ENCODE measurements around the gene ZC2HC1B.
"Not testable (repeated sequence)": the region's sequence is repeated elsewhere in the genome, so short reads cannot be mapped to it uniquely, and the experiment has no call there.

The ZC2HC1B gene

DNA sequence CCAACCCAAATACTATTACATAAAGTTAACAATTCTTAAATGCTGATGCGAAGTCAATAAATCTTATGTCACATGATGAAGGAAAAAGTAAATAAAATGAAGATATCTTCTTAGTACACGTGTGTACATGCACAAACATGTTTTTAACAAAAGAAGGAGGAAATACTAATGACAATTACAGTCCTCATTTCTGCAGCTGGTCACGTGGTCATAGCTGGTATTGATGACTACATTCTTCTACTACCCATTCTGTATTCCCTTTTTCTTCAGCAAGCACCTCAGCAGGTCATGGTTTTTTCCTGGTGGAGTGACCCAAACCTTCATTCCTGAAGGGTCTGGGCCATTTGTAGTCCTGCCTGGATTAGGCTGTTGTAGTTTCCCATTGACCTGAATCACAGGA is 4.5 kb downstream of the ZC2HC1B start:
- not testable (repeated sequence) for DNase-seq (ENCODE audit: low read depth in 3 of 3)

DNA sequence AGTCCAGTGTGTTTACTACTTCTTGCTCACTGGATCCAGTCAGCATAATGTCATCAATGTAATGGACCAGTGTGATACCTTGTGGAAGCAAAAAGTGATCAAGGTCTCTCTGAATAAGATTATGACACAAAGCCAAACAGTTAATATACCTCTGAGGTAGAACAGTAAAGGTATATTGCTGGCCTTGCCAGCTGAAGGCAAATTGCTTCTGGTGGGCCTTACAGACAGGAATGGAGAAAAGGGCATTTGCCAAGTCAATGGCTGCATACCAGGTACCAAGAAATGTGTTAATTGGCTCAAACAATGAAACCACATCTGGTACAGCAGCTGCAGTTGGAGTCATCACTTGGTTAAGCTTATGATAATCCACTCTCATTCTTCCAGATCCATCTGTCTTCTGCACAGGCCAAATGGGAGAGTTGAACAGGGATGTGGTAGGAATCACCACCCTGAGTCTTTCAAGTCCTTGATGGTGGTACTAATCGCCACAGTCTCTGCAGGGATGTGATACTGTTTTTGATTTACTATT is 7.0 kb downstream of the ZC2HC1B start:
- not testable (repeated sequence) for DNase-seq (ENCODE audit: low read depth in 3 of 3)

DNA sequence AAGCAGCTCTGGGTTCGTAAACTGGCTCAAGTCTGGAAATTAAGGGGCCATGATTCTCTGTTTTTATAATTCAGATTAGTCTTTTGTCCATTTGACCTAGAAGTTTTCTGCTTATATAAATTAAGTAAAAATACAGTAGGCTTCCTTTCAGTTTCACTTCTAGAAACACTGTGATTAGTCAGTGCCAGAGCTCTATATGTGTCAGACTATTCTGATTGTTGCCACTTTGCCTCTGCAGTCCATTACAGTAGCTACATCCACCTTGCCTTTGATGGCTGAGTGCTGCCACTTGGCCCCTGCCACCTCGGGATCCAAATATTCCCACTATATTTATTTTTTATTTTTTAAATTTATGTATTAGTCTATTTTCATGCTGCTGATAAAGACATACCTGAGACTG is 7.9 kb downstream of the ZC2HC1B start:
- DNase-seq (ENCODE audit: low read depth in 3 of 3) = no peak

DNA sequence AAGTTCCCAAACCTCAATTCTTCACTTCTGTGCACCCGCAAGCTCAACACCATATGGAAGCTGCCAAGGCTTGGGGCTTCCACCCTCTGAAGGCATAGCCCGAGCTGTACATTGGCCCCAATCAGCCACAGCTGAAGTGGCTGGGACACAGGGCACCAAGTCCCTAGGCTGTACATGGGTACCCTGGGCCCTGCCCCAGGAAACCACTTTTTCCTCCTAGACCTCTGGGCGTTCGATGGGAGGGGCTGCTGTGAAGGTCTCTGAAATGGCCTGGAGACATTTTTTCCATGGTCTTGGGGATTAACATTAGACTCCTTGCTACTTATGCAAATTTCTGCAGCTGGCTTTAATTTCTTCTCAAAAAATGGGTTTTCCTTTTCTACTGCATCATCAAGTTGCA is 9.3 kb downstream of the ZC2HC1B start:
- DNase-seq (ENCODE audit: low read depth in 3 of 3) = not testable (repeated sequence)

DNA sequence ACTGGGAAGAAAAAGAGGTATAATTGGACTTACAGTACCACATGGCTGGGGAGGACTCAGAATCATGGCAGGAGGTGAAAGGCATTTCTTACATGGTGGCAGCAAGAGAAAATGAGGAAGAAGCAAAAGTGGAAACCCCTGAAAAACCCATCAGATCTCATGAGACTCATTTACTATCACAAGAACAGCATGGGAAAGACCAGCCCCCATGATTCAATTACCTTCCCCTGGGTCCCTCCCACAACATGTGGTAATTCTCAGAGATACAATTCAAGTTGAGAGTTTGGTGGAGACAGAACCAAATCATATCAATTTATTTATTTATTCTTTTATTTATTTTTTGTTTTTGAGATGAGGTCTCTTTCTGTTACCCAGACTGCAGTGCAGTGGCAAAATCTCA is 10.2 kb downstream of the ZC2HC1B start:
- not testable (repeated sequence) for DNase-seq (ENCODE audit: low read depth in 3 of 3)

DNA sequence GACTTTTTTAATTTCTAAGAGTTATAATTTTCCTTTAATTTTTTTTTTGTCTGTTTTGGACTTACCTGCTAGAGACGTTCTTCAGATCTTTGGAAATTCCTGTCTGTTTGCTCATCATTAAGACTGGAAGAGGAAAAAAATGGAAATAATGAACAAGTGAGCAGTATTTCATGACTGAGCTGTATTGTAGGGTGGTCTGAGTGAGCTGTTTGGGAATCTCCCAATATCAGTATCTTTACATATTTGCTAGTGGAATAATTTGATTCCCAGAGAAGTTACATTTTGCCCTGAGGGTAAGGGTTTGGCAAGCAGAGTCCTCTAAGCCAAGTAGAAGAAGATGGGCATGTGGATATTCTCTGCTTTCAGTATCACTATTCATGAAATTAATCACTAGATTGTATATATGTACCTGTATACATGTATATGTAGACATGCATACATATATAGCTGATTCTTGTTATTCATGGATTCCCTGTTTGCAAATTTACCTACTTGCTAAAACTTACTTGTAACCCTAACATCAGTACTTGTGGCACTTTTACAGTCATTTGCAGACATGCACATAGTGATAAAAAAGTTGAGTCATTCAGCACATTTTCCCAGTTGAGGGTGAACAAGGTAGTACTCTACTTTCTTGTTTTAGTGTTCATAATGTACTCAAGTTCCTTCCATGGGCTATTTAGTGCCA is 13.5 kb downstream of the ZC2HC1B start:
- no peak for DNase-seq (ENCODE audit: low read depth in 3 of 3)

DNA sequence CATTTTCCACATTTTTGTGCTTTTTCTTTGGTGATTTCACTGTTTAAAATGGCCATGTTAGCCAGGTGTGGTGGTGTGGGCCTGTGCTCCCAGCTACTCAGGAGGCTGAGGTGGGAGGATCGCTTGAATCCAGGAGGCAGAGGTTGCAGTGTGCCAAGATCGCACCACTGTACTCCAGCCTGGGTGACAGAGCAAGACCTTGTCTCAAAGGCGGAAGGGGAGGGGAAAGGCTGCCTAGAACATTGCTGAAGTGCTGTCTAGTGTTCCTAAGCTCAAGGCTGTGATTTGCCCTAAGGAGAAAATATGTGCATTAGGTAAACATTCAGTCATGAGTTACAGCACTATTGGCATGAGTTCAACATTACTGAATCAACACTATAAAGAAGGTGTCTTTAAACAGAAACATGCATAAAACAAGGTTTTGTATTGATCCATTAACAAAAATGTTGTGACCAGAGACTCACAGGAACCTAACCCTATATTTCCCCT is 14.0 kb downstream of the ZC2HC1B start:
- DNase-seq (ENCODE audit: low read depth in 3 of 3) = no peak

DNA sequence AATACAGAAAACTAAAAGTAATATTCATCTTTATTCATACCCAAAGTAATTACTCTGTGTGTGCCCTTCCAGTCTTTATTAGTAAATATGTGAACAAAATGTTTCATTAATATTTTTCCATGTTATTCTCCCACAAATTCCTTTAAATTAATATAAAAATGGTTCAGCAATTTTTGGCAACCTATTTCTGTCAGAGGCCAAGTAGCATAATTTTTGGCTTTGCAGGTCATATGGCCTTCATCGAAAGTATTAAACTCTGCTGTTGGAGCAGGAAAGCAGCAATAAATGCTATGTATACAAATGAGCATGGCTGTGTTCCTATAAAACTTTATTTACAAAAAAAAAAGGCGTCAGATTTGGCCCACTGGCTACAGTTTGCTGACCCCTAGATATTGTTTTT is 16.1 kb downstream of the ZC2HC1B start:
- no peak for DNase-seq (ENCODE audit: low read depth in 3 of 3)

DNA sequence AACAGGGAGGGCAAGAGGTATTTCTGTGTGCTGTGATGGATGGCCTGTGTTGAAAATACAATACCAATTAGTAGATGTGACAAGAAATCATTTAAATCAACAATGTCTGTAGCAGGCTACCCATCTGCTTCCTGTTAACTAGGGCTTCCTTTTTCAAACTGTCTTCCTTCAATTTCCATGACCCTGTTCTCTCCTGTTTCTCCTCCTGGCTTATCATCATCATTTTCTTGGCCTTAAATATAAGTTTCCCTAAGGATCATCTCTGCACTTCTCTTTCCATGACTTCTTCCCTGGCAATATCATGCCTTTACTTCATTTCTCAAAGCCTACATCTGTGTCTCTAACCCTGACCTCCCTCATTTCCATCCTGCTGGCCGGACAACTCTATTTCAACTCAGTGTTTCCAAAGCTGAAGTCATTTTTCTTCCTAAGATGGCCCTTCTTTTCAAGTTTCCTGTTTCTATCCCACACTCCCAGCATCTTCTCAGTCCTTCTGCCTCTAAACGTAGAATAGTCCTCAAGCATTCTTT is 18.2 kb downstream of the ZC2HC1B start:
- no peak for DNase-seq (ENCODE audit: low read depth in 3 of 3)

DNA sequence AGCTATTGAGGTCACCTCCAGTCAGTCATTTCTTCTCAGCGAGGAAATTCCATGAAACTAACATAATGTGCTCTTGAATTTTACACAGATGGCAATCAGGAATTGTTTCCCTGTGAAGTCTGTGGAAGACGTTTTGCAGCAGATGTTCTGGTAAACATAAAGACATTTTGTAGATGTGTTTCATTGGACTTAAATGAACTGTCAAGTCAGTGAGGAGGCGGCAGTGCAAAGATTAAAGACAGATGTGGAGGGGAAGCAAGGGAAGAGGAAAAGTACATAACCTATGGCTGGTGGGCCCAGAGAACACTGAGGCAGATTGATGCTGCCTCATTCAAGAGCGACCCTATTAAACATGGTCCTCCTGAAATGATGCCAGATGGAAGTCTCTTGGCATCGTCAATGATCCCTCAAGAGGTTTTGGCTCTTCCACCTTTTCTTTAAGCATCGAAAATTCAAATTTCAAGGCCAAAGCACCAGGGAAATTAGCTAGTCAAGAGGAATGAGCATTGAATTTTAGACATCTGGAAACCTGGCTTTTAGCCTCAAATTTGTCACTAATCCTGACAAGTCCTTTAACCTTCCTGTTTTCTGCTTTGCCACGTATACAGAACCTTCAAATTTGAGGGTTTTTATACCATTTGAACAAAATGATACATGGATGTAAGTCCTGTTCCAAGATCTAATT is 20.1 kb downstream of the ZC2HC1B start:
- no peak for DNase-seq (ENCODE audit: low read depth in 3 of 3)

DNA sequence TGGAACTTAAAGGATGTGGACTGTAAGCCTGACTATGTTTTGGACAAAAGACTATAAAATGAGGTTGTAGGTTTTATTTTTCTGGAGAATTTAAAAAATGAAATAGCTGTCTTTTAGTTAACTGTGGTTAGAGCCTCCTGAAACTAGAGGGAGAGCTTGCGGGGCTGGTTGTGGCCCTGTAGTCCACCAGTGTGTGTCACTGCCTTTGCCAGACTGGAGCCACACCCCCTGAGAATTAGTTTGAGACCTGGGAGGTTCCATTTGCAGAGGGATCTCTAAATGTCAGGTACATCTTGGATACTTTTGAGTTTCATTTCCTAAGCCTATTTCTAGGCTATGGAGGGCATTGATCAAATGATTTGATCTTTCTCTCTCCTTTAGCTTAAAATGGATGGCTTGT is 20.8 kb downstream of the ZC2HC1B start:
- no peak for DNase-seq (ENCODE audit: low read depth in 3 of 3)

DNA sequence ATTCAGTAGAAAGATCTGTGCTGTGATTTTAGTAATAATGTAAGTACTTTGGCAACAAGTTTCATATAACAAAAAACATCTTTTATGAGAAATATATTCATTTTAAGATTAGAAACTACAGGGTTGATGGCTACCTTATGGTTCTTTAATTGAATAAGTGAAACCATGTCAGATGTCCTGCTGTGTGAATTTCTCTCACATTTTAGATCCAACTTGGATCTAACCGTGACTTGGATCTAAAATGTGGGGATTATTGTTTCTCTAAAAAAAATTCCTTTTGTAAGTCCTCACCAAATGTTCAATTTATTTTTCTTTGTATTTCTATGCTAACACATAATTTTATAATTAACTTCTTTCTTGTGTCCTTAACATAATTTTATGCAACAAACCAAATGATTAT is 30.4 kb downstream of the ZC2HC1B start:
- no peak for DNase-seq (ENCODE audit: low read depth in 3 of 3)

DNA sequence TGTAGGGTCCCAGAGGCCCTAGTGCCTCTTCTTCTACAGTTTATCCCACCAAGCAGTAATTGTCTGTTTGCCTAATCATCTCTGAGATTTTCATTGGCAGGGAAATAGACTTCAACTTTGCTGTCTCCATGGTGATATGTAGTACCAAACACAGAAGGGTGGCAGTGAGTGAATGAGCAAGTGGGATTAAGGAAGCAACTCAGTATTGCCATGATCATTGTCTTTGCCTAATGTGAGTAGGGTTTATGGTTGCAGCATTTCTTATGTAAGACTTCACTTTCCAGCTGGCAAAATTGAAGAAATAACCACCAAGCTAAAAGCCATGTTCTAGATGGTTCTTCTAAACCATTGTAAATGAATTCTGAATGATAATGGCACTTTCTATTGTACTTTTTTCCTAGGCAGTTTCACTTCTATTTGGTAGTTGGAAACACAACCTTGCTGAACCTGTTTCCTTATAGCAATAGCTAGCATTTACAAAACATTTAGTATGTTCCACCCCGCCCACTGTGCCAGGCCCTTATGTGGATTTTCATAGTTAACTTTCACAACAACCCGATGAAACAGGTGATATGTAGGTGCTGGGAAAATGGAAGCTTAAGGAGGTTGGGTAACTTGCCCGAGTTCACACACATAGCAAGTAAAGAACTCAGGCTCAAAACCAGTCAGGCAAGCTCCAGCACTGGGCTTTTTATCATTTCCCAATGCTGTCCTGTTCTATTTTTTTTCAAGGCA is 32.0 kb downstream of the ZC2HC1B start:
- no peak for DNase-seq (ENCODE audit: low read depth in 3 of 3)

DNA sequence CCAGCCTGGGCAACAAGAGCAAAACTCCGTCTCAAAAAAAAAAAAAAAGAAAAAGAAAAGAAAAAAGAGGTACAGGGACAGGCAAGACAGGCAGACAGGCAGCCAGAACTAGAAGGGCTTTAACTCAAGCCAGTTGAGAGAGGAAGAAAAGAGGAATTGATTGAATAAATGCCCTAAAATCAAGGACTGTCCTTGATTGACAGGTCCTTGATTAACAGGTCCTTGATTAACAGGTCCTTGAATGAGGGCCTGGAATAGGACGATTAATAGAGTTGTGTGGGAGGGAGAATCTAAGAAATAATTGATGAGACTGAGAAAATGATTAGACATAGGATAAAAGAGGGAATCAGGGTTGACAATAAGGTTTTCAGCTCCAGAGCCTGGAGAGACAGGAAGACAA is 36.1 kb downstream of the ZC2HC1B start:
- DNase-seq (ENCODE audit: low read depth in 3 of 3) = no peak

DNA sequence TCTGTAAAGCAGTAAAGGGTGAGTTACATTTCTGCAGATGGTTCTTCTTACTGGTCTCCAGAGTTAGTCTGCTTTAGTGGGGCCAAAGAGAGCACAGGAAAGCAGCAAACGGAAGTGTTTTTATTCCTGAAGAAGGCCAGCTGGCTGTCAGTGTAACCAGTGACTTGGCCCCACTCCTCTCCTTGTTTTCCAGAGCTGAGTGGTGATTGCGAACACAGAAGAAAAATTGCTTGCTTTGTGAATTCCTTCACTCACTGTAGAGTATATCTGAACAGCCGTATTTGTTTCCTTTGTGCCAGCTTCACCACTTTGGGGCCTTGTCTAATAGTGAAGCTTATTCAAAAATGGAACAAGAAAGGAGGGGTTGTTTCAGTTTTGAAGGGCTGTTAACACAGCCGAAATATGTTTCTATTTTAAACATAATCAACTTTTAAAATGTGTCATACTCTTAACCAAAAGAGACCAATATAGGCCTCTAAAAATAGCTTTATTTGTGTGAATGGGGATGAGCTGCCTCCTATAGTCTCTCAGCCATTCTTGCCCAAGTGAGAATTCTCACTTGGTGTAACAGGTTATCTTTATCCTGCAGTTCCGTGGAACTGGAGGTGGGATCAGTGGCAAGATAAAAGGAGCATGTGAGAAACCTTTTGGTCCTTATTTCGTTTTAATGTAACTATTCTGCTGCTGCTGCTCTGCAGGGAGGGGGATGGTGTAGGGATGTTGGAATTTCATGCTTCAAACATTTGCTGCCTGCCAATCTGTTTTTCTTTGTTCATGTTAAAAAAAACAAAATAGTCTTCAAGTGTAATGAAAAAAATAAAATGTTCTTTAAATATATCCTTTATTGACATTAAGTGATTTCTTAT is 37.8 kb downstream of the ZC2HC1B start:
- no peak for DNase-seq (ENCODE audit: low read depth in 3 of 3)

DNA sequence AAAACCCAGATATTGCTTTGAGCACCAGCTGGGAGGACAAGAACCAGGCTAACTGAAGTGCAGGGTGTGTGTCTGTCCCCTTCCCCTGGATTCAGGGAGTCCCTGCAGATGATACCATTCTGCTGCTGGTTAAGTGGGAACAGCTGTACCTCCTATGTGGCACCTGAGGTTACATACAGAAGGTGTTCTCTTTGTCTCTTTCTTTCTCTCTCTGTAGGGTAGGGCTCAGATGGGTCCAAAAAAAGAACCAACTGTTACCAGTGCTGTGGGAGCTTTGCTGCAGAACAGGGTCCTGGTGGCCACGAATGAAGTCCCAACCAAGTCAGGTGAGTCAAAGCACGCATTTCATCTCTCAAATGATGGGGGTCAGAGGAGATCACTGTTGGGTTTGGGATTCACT is 38.6 kb downstream of the ZC2HC1B start:
- no peak for DNase-seq (ENCODE audit: low read depth in 3 of 3)

DNA sequence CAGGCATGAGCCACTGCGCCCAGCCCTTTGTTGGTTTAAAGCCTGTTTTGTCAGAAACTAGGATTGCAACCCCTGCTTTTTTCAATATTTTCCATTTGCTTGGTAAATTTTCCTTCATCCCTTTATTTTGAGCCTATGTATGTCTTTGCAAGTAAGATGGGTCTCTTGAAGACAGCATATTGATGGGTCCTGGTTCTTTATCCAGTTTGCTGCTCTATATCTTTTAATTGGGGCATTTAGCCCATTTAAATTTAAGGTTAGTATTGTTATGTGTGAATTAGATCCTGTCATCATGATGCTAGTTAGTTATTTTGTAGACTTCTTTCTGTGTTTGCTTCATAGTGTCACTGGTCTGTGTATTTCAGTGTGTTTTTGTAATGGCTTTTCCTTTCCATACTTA is 46.8 kb downstream of the ZC2HC1B start:
- DNase-seq (ENCODE audit: low read depth in 3 of 3) = no peak

DNA sequence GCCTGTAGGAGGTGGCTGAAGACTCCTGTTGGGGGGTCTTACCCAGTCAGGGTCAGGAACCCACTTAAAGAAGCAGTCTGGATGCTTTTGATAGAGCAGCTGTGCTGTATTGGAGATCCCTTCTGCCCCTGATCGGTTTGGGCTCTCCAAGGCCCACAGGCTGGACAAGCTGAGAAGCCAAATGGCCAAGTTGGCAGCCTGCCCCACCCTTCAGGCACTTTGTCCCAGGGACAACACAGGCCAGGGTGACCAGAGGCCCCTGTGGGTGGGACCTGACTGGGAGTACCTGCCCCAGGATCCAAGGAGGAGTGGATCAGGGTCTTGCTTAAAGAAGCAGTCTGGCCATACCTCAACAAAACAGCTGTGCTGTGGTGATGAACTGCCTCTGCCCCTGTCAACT is 48.4 kb downstream of the ZC2HC1B start:
- DNase-seq (ENCODE audit: low read depth in 3 of 3) = no peak

DNA sequence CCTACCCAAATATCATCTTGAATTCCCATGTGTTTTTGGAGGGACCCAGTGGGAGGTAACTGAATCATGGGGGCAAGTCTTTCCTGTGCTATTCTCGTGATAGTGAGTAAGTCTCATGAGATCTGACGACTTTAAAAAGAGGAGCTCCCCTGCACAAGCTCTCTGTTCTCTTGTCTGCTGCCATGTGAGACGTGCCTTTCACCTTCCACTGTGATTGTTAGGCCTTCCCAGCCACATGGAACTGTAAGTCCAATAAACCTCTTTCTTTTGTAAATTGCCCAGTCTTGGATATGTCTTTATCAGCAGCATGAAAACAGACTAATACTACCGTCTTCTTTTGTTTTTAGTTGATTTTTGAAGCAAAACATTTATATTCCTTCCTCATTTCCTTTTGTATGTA is 52.8 kb downstream of the ZC2HC1B start:
- DNase-seq (ENCODE audit: low read depth in 3 of 3) = not testable (repeated sequence)

DNA sequence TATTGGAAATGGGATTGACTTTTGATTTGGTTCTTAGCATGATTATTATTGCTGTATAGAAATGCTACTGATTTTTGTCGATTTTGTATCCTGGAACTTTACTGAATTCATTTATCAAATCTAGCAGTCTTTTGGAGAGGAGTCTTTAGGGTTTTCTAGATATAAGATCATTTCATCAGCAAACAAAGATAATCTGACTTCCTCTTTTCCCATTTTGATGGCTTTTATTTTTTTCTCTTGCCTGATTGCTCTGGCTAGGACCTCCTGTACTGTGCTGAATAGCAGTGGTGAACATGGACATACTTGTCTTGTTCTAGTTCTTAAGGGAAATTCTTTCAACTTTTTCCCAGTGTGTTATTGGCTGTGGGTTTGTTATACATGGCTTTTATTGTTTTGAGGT is 64.6 kb downstream of the ZC2HC1B start:
- no peak for DNase-seq (ENCODE audit: low read depth in 3 of 3)

DNA sequence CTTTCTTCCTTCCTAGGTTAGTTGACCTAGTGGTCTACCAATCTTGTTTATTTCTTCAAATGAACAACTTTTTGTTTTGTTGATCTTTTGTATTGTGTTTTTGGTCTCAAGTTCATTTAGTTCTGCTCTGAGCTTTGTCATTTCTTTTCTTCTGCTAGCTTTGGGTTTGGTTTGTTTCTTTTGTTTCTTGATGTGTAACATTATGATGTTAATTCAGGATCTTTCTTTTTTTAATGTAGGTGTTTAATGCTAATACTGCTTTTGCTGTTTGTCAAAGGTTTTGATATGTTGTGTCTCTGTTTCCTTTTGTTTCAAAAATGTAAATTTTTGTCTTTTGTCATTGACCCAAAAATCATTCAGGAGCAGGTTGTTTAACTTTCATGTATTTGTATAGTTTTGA is 65.7 kb downstream of the ZC2HC1B start:
- no peak for DNase-seq (ENCODE audit: low read depth in 3 of 3)
